ENCODE data around the gene HNRNPC. TPM values are rescaled to one million over a fixed set of nuclear protein-coding genes. Genes with fewer than 3 reads are reported as not detected.

Gene HNRNPC
- total RNA-seq, 1 experiment from 2014 or later, result 1,062 TPM

- no peak overlapping the region for H4K8ac ChIP-seq (replicated peaks; ENCODE audit: insufficient read length, low read depth, low read length)
- peak overlapping the region in 2 of 3 experiments; percentile 24 to 88; a peak in 2 of 7 replicates for H3K27ac Mint-ChIP-seq
- H2BK20ac ChIP-seq (ENCODE audit: low read depth, low read length, poor library complexity, severe bottlenecking), result no peak overlapping the region
These were observed 30.3 kb downstream of the HNRNPC start for GRCh38 chr14:21238823-21239518.

More at GRCh38 chr14:21238823-21239518, 30.3 kb downstream of the HNRNPC start:
- Mint-ChIP-seq H3K9me3 (no peaks in the 10 kb centered on the region), H3K27me3 (ENCODE audit: low read depth) (no peaks in the 10 kb centered on the region; the same call in 1 of the 2 replicates), H3K36me3 (ENCODE audit: insufficient read depth in 1 of 3, low read depth in 3 of 3) (peaks cover 25 to 81% (median 72%) of the 10 kb centered on the region in 3 experiments; a peak in 6 of 7 replicates), H3K4me3 (no peak overlapping the region), H3K4me1 (peaks cover 19 to 44% of the 10 kb centered on the region in 2 experiments)
- Histone ChIP-seq H3K9me3 (ENCODE audit: control insufficient read depth, low read depth, low read length) (no peaks in the 10 kb centered on the region), H3K4me2 (ENCODE audit: insufficient read depth, insufficient read length, low read length) (no peak overlapping the region), H3K23ac (ENCODE audit: insufficient read length, low read depth, low read length) (no peak overlapping the region), H3K23me2 (ENCODE audit: insufficient read length, low read depth, low read length, poor library complexity, severe bottlenecking) (no peaks in the 10 kb centered on the region), H3K4ac (ENCODE audit: low read depth, low read length) (no peak overlapping the region), H3K79me1 (ENCODE audit: insufficient read depth, low read depth, low read length, poor library complexity, severe bottlenecking) (no peaks in the 10 kb centered on the region), H2BK5ac (ENCODE audit: insufficient read length, low read length) (no peak overlapping the region), H3K27ac (ENCODE audit: insufficient read length, low read depth, low read length) (no peak overlapping the region), H4K5ac (ENCODE audit: insufficient read length, low read depth, low read length) (no peak overlapping the region), H3T11ph (ENCODE audit: low read length) (no peak overlapping the region), H4K20me1 (ENCODE audit: control insufficient read depth, insufficient read depth, insufficient read length) (no peaks in the 10 kb centered on the region), H2BK15ac (ENCODE audit: low read depth, low read length) (no peak overlapping the region), H2BK120ac (ENCODE audit: low read depth, low read length, poor library complexity, severe bottlenecking) (no peak overlapping the region), H3K4me1 (ENCODE audit: insufficient read depth, low read length) (no peaks in the 10 kb centered on the region), H2AFZ (ENCODE audit: low read length) (no peak overlapping the region), H3K9ac (ENCODE audit: extremely low read depth, insufficient read length, low read length) (no peak overlapping the region), H3K56ac (ENCODE audit: insufficient read length, low read depth, low read length) (no peak overlapping the region), H3K14ac (ENCODE audit: insufficient read depth, low read length) (no peak overlapping the region), H3K27me3 (ENCODE audit: insufficient read depth, low read length) (no peaks in the 10 kb centered on the region), H2BK12ac (ENCODE audit: insufficient read length, low read depth, low read length) (no peak overlapping the region), H2AK5ac (ENCODE audit: insufficient read length, low read length) (no peak overlapping the region), H3K79me2 (ENCODE audit: insufficient read depth, low read length) (peaks cover 76% of the 10 kb centered on the region; the same call in 1 of the 2 replicates), H4K91ac (ENCODE audit: insufficient read length, low read depth, low read length) (no peak overlapping the region), H3K18ac (ENCODE audit: insufficient read length, low read depth, low read length) (no peak overlapping the region)
- no peak for DNase-seq
- no CpG with 5 or more reads among the region's 11 CpGs for WGBS (ENCODE audit: extremely low coverage, insufficient read length, low lambda C conversion rate)
- no peak for TF ChIP-seq CTCF (conservative IDR thresholded peaks at IDR 0.05)

Measured in H9 (cell line).